ACC112 (cell line): ENCODE results near the gene C16orf89.
"Not testable (repeated sequence)": the region's sequence is repeated elsewhere in the genome, so short reads cannot be mapped to it uniquely, and the experiment has no call there.

ENCODE experiments used
- H2AFZ ChIP-seq: fragments of 200-600 bp; sonication (generic); one replicate; pipeline ENCODE4 v1.6.0; 2017; ENCODE audit warnings: antibody characterized with exemption, low read length; ENCODE audit not compliant: unreplicated experiment
- H3K27ac ChIP-seq: fragments of 200-600 bp; sonication (generic); 2 replicates; pipeline ENCODE4 v1.5.1; 2014; ENCODE audit warnings: low read depth, mild to moderate bottlenecking, antibody characterized with exemption, low read length, moderate library complexity
- H3K27me3 ChIP-seq: fragments of 200-600 bp; sonication (generic); 2 replicates; pipeline ENCODE4 v1.6.1; 2014; ENCODE audit warnings: mild to moderate bottlenecking, antibody characterized with exemption, low read length, moderate library complexity, mixed read lengths; ENCODE audit not compliant: insufficient read depth
- H3K36me3 ChIP-seq: fragments of 200-600 bp; sonication (generic); 2 replicates; pipeline ENCODE4 v1.6.1; 2016; ENCODE audit warnings: mild to moderate bottlenecking, antibody characterized with exemption, low read length, moderate library complexity, mixed read lengths; ENCODE audit not compliant: insufficient read depth
- H3K4me1 ChIP-seq: fragments of 200-600 bp; sonication (generic); one replicate; pipeline ENCODE4 v1.6.1; 2016; ENCODE audit warnings: low read length, mixed read lengths; ENCODE audit not compliant: insufficient read depth, unreplicated experiment, control insufficient read depth
- H3K4me3 ChIP-seq: fragments of 200-600 bp; sonication (generic); 2 replicates; pipeline ENCODE4 v1.5.1; 2014; ENCODE audit warnings: mild to moderate bottlenecking, low read depth, low read length
- H3K79me2 ChIP-seq: fragments of 200-600 bp; sonication (generic); one replicate; pipeline ENCODE4 v1.6.0; 2016; ENCODE audit warnings: low read length; ENCODE audit not compliant: control insufficient read depth, unreplicated experiment, insufficient read depth

C16orf89 gene

GRCh38 chr16:5096437-5097060 is 30.8 kb upstream of the C16orf89 start:
- H3K27me3 ChIP-seq, H3K36me3 ChIP-seq, H2AFZ ChIP-seq, H3K79me2 ChIP-seq, H3K4me1 ChIP-seq: not testable (repeated sequence)
- Histone ChIP-seq H3K4me3 (peak overlapping the region; percentile 93), H3K27ac (peak overlapping the region; percentile 58; the same call in 1 of the 2 replicates)

GRCh38 chr16:5095145-5095830 is 29.5 kb upstream of the C16orf89 start:
- H3K27ac ChIP-seq, H3K79me2 ChIP-seq, H3K4me3 ChIP-seq, H3K4me1 ChIP-seq, H3K36me3 ChIP-seq, H2AFZ ChIP-seq, H3K27me3 ChIP-seq: not testable (repeated sequence)

GRCh38 chr16:5093746-5094145 is 28.0 kb upstream of the C16orf89 start:
- H3K79me2 ChIP-seq, H3K27me3 ChIP-seq, H3K4me1 ChIP-seq, H2AFZ ChIP-seq, H3K4me3 ChIP-seq, H3K36me3 ChIP-seq, H3K27ac ChIP-seq: not testable (repeated sequence)

- H3K27me3 ChIP-seq, H2AFZ ChIP-seq, H3K4me3 ChIP-seq, H3K27ac ChIP-seq, H3K36me3 ChIP-seq, H3K79me2 ChIP-seq, H3K4me1 ChIP-seq: not testable (repeated sequence)
Observed at GRCh38 chr16:5093081-5093480, 27.3 kb upstream of the C16orf89 start.

- not testable (repeated sequence) for H3K27ac ChIP-seq, H3K36me3 ChIP-seq, H3K4me1 ChIP-seq, H3K27me3 ChIP-seq, H2AFZ ChIP-seq, H3K79me2 ChIP-seq, H3K4me3 ChIP-seq
Observed at GRCh38 chr16:5090592-5090991, 24.8 kb upstream of the C16orf89 start.

GRCh38 chr16:5089911-5090555 is 24.3 kb upstream of the C16orf89 start:
- H2AFZ ChIP-seq, H3K4me1 ChIP-seq, H3K27me3 ChIP-seq, H3K36me3 ChIP-seq, H3K27ac ChIP-seq, H3K4me3 ChIP-seq, H3K79me2 ChIP-seq: not testable (repeated sequence)

GRCh38 chr16:5088936-5089335 is 23.2 kb upstream of the C16orf89 start:
- not testable (repeated sequence) for H3K4me3 ChIP-seq, H2AFZ ChIP-seq, H3K27me3 ChIP-seq, H3K27ac ChIP-seq, H3K36me3 ChIP-seq, H3K79me2 ChIP-seq, H3K4me1 ChIP-seq

- not testable (repeated sequence) for H3K36me3 ChIP-seq, H3K27ac ChIP-seq, H3K79me2 ChIP-seq, H2AFZ ChIP-seq, H3K27me3 ChIP-seq, H3K4me1 ChIP-seq, H3K4me3 ChIP-seq
Observed at GRCh38 chr16:5088086-5088790, 22.5 kb upstream of the C16orf89 start.

DNA sequence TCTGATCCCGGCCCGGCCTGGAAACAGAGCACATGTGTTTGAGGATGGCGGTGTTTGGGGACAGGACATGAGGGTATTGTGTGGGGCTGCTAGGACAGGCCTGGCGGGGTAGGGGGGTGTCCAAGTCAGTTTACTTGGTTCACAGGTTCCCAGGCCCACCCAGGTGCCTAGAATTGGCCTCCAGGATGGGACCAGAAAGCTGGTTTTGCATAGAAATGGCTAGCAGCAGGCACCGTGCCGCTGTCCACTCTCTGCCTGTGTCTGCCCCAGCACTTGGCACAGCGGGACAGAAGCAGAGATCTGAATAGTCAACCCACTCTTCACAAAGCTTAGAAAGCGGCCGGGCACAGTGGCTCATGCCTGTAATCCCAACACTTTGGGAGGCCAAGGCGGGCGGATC is 20.0 kb upstream of the C16orf89 start:
- not testable (repeated sequence) for H3K36me3 ChIP-seq, H3K27ac ChIP-seq, H3K4me3 ChIP-seq, H3K4me1 ChIP-seq, H2AFZ ChIP-seq, H3K27me3 ChIP-seq, H3K79me2 ChIP-seq

DNA sequence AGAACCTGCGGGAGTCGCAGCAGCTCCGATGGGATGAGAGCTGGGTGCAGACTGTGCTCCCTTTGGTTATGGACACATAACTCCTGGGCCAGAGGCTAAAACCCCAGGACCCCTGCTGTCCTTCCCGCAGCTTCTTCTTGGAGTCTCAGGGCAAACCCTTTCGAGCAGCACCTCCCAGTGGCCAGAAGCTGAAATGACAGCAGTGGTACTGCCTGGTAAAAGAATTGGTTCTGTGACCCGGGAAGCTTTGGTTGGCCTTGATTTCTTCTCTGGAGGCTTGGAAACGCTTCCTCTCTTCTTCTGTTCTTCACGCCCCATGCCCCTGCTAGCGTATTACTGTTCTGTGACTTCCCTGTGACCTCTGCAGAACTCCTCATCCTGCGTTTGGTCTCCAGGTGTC is 19.0 kb upstream of the C16orf89 start:
- not testable (repeated sequence) for H3K36me3 ChIP-seq, H3K4me3 ChIP-seq, H3K27ac ChIP-seq, H3K4me1 ChIP-seq, H3K27me3 ChIP-seq, H3K79me2 ChIP-seq, H2AFZ ChIP-seq
